GM18526 (cell line): Measurements from ENCODE around the gene ANKRD28.

Source experiments
- POLR2A ChIP-seq: IDR thresholded peaks from 3 replicates; pipeline ENCODE4 v1.6.1; 2011; ENCODE audit not compliant: insufficient read length; ENCODE audit errors: extremely low read depth

ANKRD28 gene

DNA sequence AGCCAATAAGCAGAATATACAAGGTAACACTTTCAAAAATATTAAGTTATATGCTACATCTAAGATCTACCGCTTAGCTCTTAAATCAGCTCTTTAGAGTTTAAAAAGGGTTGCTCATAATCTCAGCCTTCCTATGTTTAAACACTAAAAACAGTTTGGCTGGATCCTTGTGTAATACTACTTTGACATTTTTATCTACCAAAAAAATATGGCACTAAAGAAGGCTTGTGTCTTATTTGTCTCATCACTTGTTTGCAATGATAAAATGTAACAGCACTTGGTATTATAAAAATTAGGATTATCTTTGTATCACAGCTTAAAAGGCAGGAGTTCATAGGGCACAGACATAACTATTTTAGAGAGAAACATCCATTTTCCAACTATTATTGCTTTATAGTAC lies 9.8 kb downstream of the ANKRD28 start:
- TF ChIP-seq POLR2A: no peak

DNA sequence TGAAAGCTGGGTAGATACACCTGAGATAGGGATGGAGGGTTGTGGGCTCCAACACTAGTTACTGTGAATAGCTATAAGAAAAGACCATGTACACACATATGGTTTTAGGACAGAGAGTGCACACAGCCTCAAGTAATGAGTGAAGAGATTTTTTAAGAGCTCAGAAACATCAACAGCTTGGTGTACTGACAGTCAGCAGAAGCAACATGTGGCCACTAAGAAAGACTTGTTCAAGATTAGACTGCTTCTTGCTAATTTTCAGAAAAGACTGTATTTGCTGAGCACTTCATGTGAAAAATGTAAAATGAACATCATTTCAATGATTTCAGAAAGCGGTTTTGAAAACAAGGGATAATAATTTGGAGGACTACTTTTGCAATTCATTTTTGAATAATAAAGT lies 10.3 kb downstream of the ANKRD28 start:
- TF ChIP-seq POLR2A: no peak

DNA sequence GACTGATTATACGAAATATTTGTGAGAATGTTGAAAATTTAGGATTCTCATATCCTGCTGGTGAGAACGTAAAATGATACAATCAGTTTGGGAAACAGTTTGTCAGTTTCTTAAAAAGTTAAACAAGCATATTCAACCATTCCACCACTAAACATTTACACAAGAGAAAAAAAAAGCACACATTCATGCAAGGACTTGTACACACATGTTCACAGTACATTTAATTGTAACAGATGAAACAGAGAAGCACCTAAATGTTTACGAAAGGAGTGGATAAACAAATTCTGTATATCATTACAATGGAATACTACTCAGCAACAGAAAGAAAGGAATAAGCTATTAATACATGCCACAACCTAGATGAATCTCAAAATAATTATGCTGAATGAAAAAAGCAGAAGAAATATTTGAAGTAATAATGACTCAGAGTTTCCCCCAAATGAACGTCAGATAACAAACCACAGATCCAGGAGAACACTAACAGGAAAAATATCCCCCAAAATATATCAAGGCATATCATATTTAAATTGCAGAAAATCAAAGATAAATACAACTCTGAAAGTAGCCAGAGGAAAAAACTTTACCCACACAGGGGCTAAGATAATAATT lies 14.3 kb downstream of the ANKRD28 start:
- no peak for TF ChIP-seq POLR2A

DNA sequence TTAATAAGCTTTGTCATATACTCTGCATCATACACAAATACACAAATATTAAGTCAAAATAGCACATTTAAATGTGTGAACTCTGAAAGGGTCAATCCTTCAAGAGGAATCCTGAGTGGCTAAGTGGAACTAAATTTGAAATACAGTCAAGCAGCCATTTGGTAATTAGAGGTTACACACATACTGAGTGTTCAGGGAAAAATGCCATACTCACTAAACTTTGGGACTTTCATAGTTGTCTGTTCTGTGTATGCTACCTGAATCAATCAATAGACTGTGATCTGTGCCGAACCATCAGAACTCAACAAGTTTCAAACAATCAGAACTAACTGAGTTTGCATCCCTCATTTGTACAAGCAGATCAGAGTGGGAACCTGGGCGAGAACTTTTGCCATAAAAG lies 15.3 kb downstream of the ANKRD28 start:
- TF ChIP-seq POLR2A: no peak

DNA sequence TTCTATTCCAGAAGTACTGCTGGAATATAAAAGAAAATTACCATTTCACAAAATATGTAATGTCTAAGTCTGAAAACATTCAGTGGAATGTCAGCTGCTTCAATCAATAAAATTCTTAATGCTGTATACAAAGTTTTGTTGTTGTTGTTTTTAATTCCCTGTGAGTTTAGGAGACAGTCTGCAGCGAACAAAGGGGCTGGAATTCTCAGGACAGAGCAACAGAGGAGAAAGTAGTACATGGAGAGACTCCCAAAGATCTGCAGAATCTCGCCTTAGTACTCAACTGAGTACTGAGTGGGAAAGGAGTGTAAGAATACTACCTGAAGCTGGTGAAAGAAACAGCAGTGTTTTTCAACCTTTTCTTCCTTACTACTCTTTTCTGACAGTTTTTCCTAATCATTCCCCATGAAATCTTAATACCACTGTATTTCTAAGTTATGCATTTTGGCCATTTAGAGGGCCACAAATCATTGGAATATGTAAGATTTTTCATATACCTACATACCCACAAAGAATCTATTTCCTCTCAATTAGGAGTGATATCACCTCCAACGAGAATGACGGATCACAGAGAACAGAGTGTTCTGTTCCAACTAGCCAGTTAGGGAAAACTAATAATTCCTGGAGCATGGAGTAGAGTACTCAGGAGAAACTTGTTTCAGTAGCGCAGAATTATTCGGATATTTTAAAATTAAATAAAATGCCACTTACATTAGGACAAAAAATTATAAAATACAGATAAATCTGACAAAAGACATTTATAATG lies 16.0 kb downstream of the ANKRD28 start:
- no peak for TF ChIP-seq POLR2A

DNA sequence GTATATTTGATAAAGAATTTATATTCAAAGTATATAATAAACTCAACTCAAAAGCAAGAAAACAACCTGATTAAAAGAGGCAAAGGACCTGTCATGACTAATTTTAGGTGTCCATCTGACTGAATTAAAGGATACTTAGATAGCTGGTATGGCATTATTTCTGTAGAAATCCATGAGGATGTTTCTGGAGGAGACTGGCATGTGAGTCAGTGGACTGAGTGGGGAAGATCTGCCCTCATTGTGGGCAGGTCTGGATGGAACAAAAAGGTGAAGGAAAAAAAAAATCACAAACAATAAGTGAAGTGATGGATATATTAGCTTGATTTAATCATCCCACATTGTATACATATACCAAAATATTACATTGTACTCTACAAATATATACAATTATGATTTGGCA lies 16.6 kb downstream of the ANKRD28 start:
- no peak for TF ChIP-seq POLR2A

DNA sequence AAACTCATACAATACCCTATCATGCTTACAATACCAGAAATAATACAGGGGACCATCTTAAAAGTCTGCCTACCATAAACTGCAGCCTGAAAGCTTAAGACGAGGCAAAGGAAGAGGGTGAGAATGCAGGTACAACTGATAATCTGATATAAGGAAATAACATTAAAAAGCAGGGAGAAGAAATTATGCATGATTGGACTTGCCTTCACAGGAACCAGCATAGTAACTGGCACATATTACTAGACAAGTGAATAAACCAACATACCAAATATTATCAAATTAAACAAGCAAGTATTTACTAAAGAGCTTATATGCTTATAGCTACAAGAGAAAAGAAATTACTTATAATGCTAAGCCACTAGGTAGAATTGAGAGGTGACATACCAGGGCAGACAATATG lies 18.7 kb downstream of the ANKRD28 start:
- no peak for TF ChIP-seq POLR2A

DNA sequence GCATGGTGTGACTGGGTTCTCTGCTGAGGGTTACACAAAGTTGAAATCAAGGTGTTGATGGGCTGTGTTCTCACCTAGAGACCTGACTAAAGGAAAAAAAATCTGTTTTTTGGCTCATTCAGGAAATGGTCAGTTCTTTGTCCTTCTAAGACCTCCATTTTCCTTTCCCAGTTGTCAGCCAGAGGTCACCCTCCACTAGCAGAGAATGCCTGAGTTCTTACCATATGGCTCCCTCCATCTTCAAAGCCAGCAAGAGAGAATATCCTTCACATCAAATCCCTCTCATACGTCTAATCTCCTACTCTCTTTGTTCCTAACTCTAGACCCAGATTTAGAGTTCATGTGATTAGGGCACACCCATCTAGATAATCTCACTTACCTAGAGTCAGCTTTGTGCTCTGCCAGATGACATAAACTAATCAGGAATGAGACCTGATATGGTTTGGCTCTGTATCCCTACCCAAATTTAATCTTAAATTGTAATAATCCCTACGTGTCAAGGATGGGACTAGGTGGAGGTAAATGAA lies 19.4 kb downstream of the ANKRD28 start:
- no peak for TF ChIP-seq POLR2A

DNA sequence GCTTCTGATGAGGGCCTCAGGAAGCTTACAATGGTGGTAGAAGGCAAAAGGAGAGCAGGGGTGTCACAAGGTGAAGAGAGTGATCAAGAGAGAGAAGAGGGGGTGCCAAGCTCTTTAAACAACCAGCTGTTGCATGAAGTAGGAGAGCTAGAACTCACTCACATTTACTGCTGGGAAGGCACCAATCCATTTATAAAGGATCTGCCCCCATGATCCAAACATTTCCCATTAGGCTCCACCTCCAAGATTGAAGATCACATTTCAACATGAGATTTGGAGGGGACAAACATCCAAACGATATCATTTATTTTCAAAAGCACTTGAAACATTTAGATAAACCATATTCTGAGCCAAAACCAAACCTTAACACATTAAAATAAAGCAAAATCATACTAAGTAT lies 26.3 kb downstream of the ANKRD28 start:
- no peak for TF ChIP-seq POLR2A

DNA sequence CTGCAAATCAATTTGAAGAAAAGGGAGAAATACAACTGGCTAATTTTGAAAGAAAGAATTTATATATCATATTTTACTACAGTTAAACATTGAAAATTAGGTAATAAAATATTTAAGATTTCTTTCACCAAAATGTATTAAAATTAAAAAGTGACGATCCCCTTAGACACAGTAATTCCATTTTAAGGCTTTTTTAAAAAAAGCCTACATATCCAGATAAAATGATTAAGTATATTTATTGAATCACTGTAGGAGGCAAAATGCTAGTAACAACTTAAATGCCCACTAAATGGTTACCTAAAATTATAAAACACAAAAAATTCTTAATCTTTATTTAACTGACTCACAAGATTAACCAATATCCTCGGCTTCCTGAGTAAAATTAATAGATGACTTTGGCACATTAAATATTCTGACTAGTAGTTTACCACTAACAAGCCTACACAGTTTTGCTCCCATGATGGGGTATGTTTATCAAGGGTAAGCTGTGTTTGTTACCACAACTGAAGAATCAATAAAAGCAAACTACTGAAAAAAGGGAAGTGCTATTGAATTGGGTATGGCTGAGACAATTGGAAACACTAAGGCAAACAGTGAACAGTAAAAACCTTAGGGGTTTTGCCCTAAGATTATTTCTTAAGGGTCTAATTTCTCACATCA lies 28.4 kb downstream of the ANKRD28 start:
- no peak for TF ChIP-seq POLR2A

DNA sequence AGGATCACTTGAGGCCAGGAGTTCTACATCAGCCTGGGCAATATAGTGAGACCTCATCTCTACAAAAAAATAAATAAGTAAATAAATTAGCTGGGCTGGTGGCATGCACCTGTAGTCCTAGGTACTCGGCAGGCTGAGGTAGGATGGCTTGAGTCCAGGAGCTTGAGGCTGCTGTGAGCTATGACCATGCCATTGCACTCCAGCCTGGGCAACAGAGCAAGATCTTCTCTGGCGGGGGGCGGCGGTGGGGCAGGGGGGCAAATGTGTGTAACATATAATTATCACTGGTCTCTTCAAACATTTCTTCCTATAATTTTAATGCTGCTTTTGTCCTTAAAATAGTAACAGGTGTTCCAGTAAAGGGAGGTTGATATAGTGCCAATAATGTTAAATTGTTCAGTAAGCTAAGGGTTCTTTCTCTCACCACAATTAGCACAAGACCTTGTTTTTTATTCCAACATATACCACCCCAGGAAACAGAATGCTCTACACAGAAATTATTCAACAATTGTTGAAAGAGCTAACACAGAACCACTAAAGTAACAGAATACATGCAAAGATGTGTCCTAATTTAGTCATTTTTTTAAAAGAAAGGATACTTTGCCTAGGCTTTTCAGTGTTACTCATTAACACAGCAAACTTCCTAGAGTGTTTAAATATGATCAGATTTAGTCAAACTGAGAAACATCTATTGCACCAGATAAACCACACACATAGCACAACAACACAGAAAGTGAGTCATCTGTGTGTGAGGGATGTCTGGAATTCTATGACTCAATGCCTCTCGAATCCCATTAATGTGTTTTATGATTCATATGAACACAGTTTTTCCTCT lies 29.1 kb downstream of the ANKRD28 start:
- no peak for TF ChIP-seq POLR2A

DNA sequence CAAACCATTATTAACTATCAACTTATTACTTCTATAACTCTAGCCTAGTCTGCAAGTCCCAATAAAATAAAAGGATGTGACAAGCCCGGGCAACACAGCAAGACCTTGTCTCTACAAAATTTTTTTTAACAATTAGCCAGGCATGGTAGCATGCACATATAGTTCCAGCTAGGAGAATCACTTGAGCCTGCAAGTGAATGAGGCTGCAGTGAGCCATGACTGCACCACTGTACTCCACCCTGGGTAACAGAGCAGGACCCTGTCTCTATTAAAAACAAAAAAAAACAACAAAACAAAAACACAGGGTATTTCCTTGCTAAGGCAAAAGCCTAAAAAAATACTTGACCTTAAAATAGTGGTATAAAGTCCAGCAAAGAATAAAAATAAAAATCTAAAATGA lies 31.4 kb downstream of the ANKRD28 start:
- TF ChIP-seq POLR2A: no peak

DNA sequence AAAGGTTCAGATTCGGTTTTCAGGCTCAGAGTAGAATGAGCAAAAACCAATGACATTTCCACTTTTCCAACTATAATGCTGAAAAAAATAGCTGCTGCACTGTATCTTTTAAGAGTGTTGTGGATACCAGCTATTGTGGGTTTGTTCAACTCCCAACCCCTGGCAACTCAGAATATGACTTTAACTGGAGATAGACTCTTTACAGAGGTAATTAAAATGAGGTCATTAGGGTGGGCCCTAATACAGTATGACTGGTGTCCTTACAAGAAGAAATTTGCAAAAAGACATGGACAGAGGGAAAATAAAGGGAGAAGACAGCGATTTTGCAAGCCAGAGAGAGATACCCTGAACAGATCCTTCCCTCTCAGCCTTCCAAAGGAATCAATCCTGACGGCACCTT lies 39.5 kb downstream of the ANKRD28 start:
- TF ChIP-seq POLR2A: no peak

DNA sequence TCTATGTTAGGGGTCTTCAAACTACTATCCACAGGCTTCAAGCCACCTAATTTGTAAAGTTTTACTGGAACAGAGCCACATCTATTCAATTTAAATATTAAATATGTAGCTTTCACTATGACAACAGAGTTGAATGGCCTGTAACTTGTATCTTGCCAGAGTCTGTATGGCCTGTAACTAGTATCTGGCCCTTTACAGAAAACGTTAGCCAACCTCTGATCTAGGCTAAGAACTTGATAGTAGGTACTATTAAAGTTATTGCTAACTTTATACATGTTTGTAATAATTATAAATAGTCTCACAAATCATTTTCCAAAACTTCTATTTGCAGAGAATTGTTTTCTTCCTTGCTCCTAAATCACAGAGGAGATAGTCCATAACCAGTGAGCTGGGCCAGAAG lies 40.0 kb downstream of the ANKRD28 start:
- no peak for TF ChIP-seq POLR2A

DNA sequence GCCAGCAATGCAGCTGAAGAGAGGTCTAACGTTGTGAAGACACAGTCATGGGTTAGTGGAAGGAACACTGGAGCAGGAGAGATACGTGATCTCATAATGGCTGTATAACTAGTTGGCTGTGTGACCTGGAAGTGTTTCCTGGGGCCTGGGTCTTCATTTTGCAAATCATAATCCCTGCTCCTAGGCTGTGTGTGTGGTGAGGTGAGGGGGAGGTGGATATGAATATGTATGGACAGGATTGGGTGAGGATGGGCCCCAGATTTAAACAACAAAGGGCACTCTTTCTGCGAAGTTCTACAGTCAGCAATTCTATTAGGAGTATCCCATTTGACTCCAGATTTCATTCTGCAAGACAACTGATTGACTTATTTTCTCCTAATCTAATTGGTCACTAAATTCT lies 41.3 kb downstream of the ANKRD28 start:
- no peak for TF ChIP-seq POLR2A
